GM04503 (cell line): ENCODE measurements around the gene ESYT3.
"Not testable (repeated sequence)": the region's sequence is repeated elsewhere in the genome, so short reads cannot be mapped to it uniquely, and the experiment has no call there.

Source experiments
- DNase-seq: peaks from one replicate; pipeline ENCODE4 v3.0.0-alpha.2; 2012; ENCODE audit warnings: low read depth

The ESYT3 gene

GRCh38 chr3:138461246-138461645 lies 26.8 kb downstream of the ESYT3 start:
- DNase-seq: no peak

GRCh38 chr3:138461896-138462295 lies 27.5 kb downstream of the ESYT3 start:
- DNase-seq: no peak

GRCh38 chr3:138463724-138464490 lies 29.5 kb downstream of the ESYT3 start:
- DNase-seq: no peak

GRCh38 chr3:138464491-138464860 lies 30.1 kb downstream of the ESYT3 start:
- no peak for DNase-seq

- no peak for DNase-seq
Observed at GRCh38 chr3:138465451-138465850, 31.0 kb downstream of the ESYT3 start.

- DNase-seq: no peak
Observed at GRCh38 chr3:138465925-138466324, 31.5 kb downstream of the ESYT3 start.

- no peak for DNase-seq
Observed at GRCh38 chr3:138467931-138468330, 33.5 kb downstream of the ESYT3 start.

- no peak for DNase-seq
Observed at GRCh38 chr3:138468451-138468850, 34.0 kb downstream of the ESYT3 start.

GRCh38 chr3:138468886-138469285 lies 34.5 kb downstream of the ESYT3 start:
- peak; percentile 51 for DNase-seq

GRCh38 chr3:138469874-138470273 lies 35.5 kb downstream of the ESYT3 start:
- no peak for DNase-seq

GRCh38 chr3:138470687-138471086 lies 36.3 kb downstream of the ESYT3 start:
- no peak for DNase-seq

- DNase-seq: no peak
Observed at GRCh38 chr3:138471481-138471880, 37.1 kb downstream of the ESYT3 start.

- DNase-seq: no peak
Observed at GRCh38 chr3:138472141-138472825, 37.9 kb downstream of the ESYT3 start.

GRCh38 chr3:138473391-138473790 lies 39.0 kb downstream of the ESYT3 start:
- DNase-seq: no peak

GRCh38 chr3:138474163-138474562 lies 39.7 kb downstream of the ESYT3 start:
- no peak for DNase-seq

GRCh38 chr3:138476526-138476925 lies 42.1 kb downstream of the ESYT3 start:
- DNase-seq: no peak

GRCh38 chr3:138477120-138477519 lies 42.7 kb downstream of the ESYT3 start:
- no peak for DNase-seq

- DNase-seq: no peak
Observed at GRCh38 chr3:138477801-138478200, 43.4 kb downstream of the ESYT3 start.

- DNase-seq: no peak
Observed at GRCh38 chr3:138479438-138479863, 45.0 kb downstream of the ESYT3 start.

GRCh38 chr3:138484672-138485071 lies 50.3 kb downstream of the ESYT3 start:
- DNase-seq: not testable (repeated sequence)

- not testable (repeated sequence) for DNase-seq
Observed at GRCh38 chr3:138486580-138486979, 52.2 kb downstream of the ESYT3 start.

GRCh38 chr3:138491971-138492370 lies 57.6 kb downstream of the ESYT3 start:
- DNase-seq: no peak

GRCh38 chr3:138492980-138493675 lies 58.7 kb downstream of the ESYT3 start:
- DNase-seq: no peak
